ENCODE measurements around the gene C3orf18. TPM values are rescaled to one million over a fixed set of nuclear protein-coding genes. Genes with fewer than 3 reads are reported as not detected.

The C3orf18 gene
- total RNA-seq, 3 donors from 2014 or later (not counting 1 experiment from before 2014, with no cell fraction given), result 7.5 to 15.3 (median 11.7) TPM

- H3K27me3 ChIP-seq (ENCODE audit: control insufficient read depth, insufficient read depth, low read length), result no peaks in the 10 kb centered on the region
- Mint-ChIP-seq H3K4me3 (peak overlapping the region; percentile 78), H3K27me3 (ENCODE audit: low read depth in 2 of 2) (no peaks in the 10 kb centered on the region), H3K36me3 (no peaks in the 10 kb centered on the region), H3K4me1 (peaks cover 46 to 71% of the 10 kb centered on the region in 2 donors), H3K9me3 (no peaks in the 10 kb centered on the region), H3K27ac (peak overlapping the region; percentile 88 to 95)
- intact Hi-C loops (cut with micrococcal nuclease), result loop anchor here (2.0 to 10.0 kb wide), 5 partner anchors 15 to 811 kb away; partner anchors contain the start of gene MANF
- ATAC-seq (peak in 1 of 3 donors; percentile 12), DNase-seq (peak in 1 of 2 donors; percentile 68)
- TF ChIP-seq CTCF (IDR thresholded peaks at IDR 0.05), result no peak
- no peaks in the 10 kb centered on the region for H3K9me3 ChIP-seq (ENCODE audit: control insufficient read depth, insufficient read depth, low read length)
- H3K4me1 ChIP-seq (ENCODE audit: control insufficient read depth, insufficient read depth, low read length), result peaks cover 82% of the 10 kb centered on the region
- WGBS (ENCODE audit: insufficient coverage), result 34% methylated on average over 8 of the region's 8 CpGs
- peak overlapping the region; percentile 53 for H3K27ac ChIP-seq (ENCODE audit: low read length)
- peaks cover 17% of the 10 kb centered on the region for H3K36me3 ChIP-seq (ENCODE audit: control insufficient read depth, insufficient read depth, low read length)
- no peak overlapping the region for H3K4me3 ChIP-seq (ENCODE audit: low read length)
Measured at GRCh38 chr3:50573566-50574443, 6.3 kb upstream of the C3orf18 start.

- ATAC-seq, result no peak
- Histone ChIP-seq H3K36me3 (ENCODE audit: control insufficient read depth, insufficient read depth, low read length) (peaks cover 8% of the 10 kb centered on the region), H3K4me1 (ENCODE audit: control insufficient read depth, insufficient read depth, low read length) (peaks cover 91% of the 10 kb centered on the region), H3K9me3 (ENCODE audit: control insufficient read depth, insufficient read depth, low read length) (no peaks in the 10 kb centered on the region), H3K4me3 (ENCODE audit: low read length) (no peak overlapping the region), H3K27ac (ENCODE audit: low read length) (peak overlapping the region; percentile 53), H3K27me3 (ENCODE audit: control insufficient read depth, insufficient read depth, low read length) (no peaks in the 10 kb centered on the region)
- H3K9me3 Mint-ChIP-seq, result no peaks in the 10 kb centered on the region
- peak overlapping the region; percentile 78 for H3K4me3 Mint-ChIP-seq
- H3K36me3 Mint-ChIP-seq, result no peaks in the 10 kb centered on the region
- intact Hi-C loops (cut with micrococcal nuclease), result loop anchor here (1.0 to 10.0 kb wide), 6 partner anchors 16 to 812 kb away; partner anchors contain the start of gene MANF
- 63% methylated on average over 4 of the region's 4 CpGs for WGBS (ENCODE audit: insufficient coverage)
- peak in 1 of 2 donors; percentile 46 for DNase-seq
- peaks cover 48 to 76% of the 10 kb centered on the region in 2 donors for H3K4me1 Mint-ChIP-seq
- TF ChIP-seq CTCF (IDR thresholded peaks at IDR 0.05), result no peak
- peak overlapping the region; percentile 88 to 95 for H3K27ac Mint-ChIP-seq
- no peaks in the 10 kb centered on the region for H3K27me3 Mint-ChIP-seq (ENCODE audit: low read depth in 2 of 2)
Measured at GRCh38 chr3:50572801-50573371, 5.3 kb upstream of the C3orf18 start.

- TF ChIP-seq CTCF (IDR thresholded peaks at IDR 0.05), result peak; percentile 85
- DNase-seq (peak; percentile 77 to 91), ATAC-seq (peak; percentile 29 to 53 (median 32))
- Mint-ChIP-seq H3K27ac (peak overlapping the region; percentile 88 to 95), H3K9me3 (no peaks in the 10 kb centered on the region), H3K36me3 (no peaks in the 10 kb centered on the region), H3K4me1 (peaks cover 52 to 81% of the 10 kb centered on the region in 2 donors), H3K4me3 (peak overlapping the region; percentile 58), H3K27me3 (ENCODE audit: low read depth in 2 of 2) (no peaks in the 10 kb centered on the region)
- Histone ChIP-seq H3K36me3 (ENCODE audit: control insufficient read depth, insufficient read depth, low read length) (peaks cover 3% of the 10 kb centered on the region), H3K27me3 (ENCODE audit: control insufficient read depth, insufficient read depth, low read length) (no peaks in the 10 kb centered on the region), H3K4me3 (ENCODE audit: low read length) (no peak overlapping the region), H3K4me1 (ENCODE audit: control insufficient read depth, insufficient read depth, low read length) (peaks cover 89% of the 10 kb centered on the region), H3K27ac (ENCODE audit: low read length) (peak overlapping the region; percentile 53), H3K9me3 (ENCODE audit: control insufficient read depth, insufficient read depth, low read length) (no peaks in the 10 kb centered on the region)
- WGBS (ENCODE audit: insufficient coverage), result 0% methylated on average over 1 of the region's 1 CpG
- intact Hi-C loops (cut with micrococcal nuclease), result loop anchor here (1.0 to 10.0 kb wide), 6 partner anchors 17 to 813 kb away; partner anchors contain the start of gene MANF
Measured at GRCh38 chr3:50572158-50572557, 4.6 kb upstream of the C3orf18 start.
